SK-N-SH (cell line): ENCODE data around the gene DNAJC2. TPM values are rescaled to one million over a fixed set of nuclear protein-coding genes. Genes with fewer than 3 reads are reported as not detected.

Experiments used
- CTCF ChIA-PET: fragments of 300-600, 350-600 bp; formaldehyde crosslinking; extraction: SDS; loops from one replicate; lab custom pipeline; 2021; lab: Yijun Ruan, JAX
- POLR2A ChIA-PET: fragments of 350-600 bp; sonication (Branson Sonifier 250); formaldehyde crosslinking; extraction: SDS; loops from one replicate; lab custom pipeline; 2020; ENCODE audit warnings: antibody characterized with exemption, inconsistent platforms; lab: Yijun Ruan, JAX
- DNase-seq: peaks from one replicate; pipeline ENCODE4 v3.0.0; 2012
- H2AFZ ChIP-seq: fragments of 200-600 bp; sonication (generic); 2 replicates; pipeline ENCODE4 v1.8.1; 2016; ENCODE audit warnings: antibody characterized with exemption, mild to moderate bottlenecking, low read depth
- H3F3A ChIP-seq: fragments of 200-600 bp; sonication (generic); replicated peaks from 2 replicates; pipeline ENCODE3; 2016; ENCODE audit warnings: antibody characterized with exemption, mild to moderate bottlenecking; ENCODE audit not compliant: insufficient read depth
- H3K27ac ChIP-seq, 2 experiments: fragments of 200-500 bp in 1 of 2; fragments of 200-600 bp in 1 of 2; sonication (Bioruptor generic) in 1 of 2; sonication (generic), shearing (Covaris generic) in 1 of 2; 2 replicates each; pipeline versions ENCODE4 v1.5.1 to v1.6.1; 2014 to 2016; ENCODE audit warnings: low read depth in 2 of 2, inconsistent platforms in 1 of 2, low read length in 1 of 2, mild to moderate bottlenecking in 1 of 2, mixed read lengths in 1 of 2
- H3K27me3 ChIP-seq: fragments of 200-600 bp; sonication (generic), shearing (Covaris generic); 2 replicates; pipeline ENCODE4 v1.6.1; 2016; ENCODE audit warnings: mixed run types; ENCODE audit not compliant: insufficient read depth
- H3K36me3 ChIP-seq, 2 experiments: fragments of 200-500 bp in 1 of 2; fragments of 200-600 bp in 1 of 2; sonication (Bioruptor generic) in 1 of 2; sonication (generic) in 1 of 2; replicated peaks in 1 of 2; 2 replicates each; pipeline versions ENCODE3 to v1.5.1; 2014 to 2016; ENCODE audit warnings: low read length in 1 of 2, mild to moderate bottlenecking in 1 of 2; ENCODE audit not compliant: insufficient read depth in 2 of 2, control insufficient read depth in 1 of 2
- H3K4me1 ChIP-seq, 2 experiments: fragments of 200-500 bp in 1 of 2; fragments of 200-600 bp in 1 of 2; sonication (Bioruptor generic) in 1 of 2; sonication (generic), shearing (Covaris generic) in 1 of 2; 2 replicates each; pipeline versions ENCODE4 v1.5.1 to v1.6.1; 2014 to 2016; ENCODE audit warnings: low read depth in 1 of 2, low read length in 1 of 2, mixed run types in 1 of 2; ENCODE audit not compliant: insufficient read depth in 2 of 2, control insufficient read depth in 1 of 2
- H3K4me2 ChIP-seq: fragments of 200-600 bp; sonication (generic), shearing (Covaris generic); 2 replicates; pipeline ENCODE4 v1.6.1; 2017; ENCODE audit warnings: mixed run types
- H3K4me3 ChIP-seq, 2 experiments: fragments of 200-500 bp in 1 of 2; fragments of 200-600 bp in 1 of 2; sonication (Bioruptor generic) in 1 of 2; sonication (generic), shearing (Covaris generic) in 1 of 2; 2 replicates each; pipeline versions ENCODE4 v1.5.1 to v1.8.1; 2014 to 2016; ENCODE audit warnings: low read depth in 2 of 2, inconsistent platforms in 1 of 2, low read length in 1 of 2, mild to moderate bottlenecking in 1 of 2, mixed read lengths in 1 of 2, moderate library complexity in 1 of 2
- H3K79me2 ChIP-seq: fragments of 200-600 bp; sonication (generic); 2 replicates; pipeline ENCODE4 v1.8.1; 2017; ENCODE audit warnings: mild to moderate bottlenecking; ENCODE audit not compliant: insufficient read depth
- H3K9ac ChIP-seq: fragments of 200-600 bp; sonication (generic); 2 replicates; pipeline ENCODE4 v1.6.1; 2017; ENCODE audit warnings: mixed run types
- H3K9me2 ChIP-seq: fragments of 200-600 bp; sonication (generic); 2 replicates; pipeline ENCODE4 v1.6.1; 2017; ENCODE audit warnings: mixed run types
- H3K9me3 ChIP-seq: fragments of 200-600 bp; sonication (generic); 2 replicates; pipeline ENCODE4 v1.6.1; 2017; ENCODE audit warnings: mixed run types, mild to moderate bottlenecking, moderate library complexity
- H4K20me1 ChIP-seq: fragments of 200-600 bp; sonication (generic); 2 replicates; pipeline ENCODE4 v1.6.1; 2017; ENCODE audit warnings: mild to moderate bottlenecking, mixed run types; ENCODE audit not compliant: insufficient read depth
- CHD2 ChIP-seq: fragments of 150-350 bp; IDR thresholded peaks from 2 replicates; pipeline ENCODE4 v1.6.1; 2018; ENCODE audit warnings: low read length; ENCODE audit not compliant: partially characterized antibody
- CTCF ChIP-seq: fragments of 200-600 bp; sonication (generic); IDR thresholded peaks from 2 replicates; pipeline ENCODE4 v1.6.1; 2017; ENCODE audit warnings: antibody characterized with exemption, mild to moderate bottlenecking, moderate library complexity
- ELF1 ChIP-seq: IDR thresholded peaks from 2 replicates; pipeline ENCODE4 v1.4.0; 2012
- EP300 ChIP-seq, 2 experiments: IDR thresholded peaks; 2 replicates each; pipeline versions ENCODE4 v1.4.0 to v1.6.1; 2012; ENCODE audit warnings: borderline replicate concordance in 1 of 2, low read depth in 1 of 2, low read length in 1 of 2
- FOSL2 ChIP-seq: IDR thresholded peaks from 2 replicates; pipeline ENCODE4 v1.4.0; 2012; ENCODE audit warnings: low read depth, mild to moderate bottlenecking, moderate library complexity, borderline replicate concordance
- FOXM1 ChIP-seq: IDR thresholded peaks from 2 replicates; pipeline ENCODE4 v1.4.0; 2012; ENCODE audit warnings: low read depth, mild to moderate bottlenecking
- GATA2 ChIP-seq: sonication (generic); formaldehyde crosslinking; IDR thresholded peaks from 2 replicates; pipeline ENCODE4 v1.5.0; 2020; ENCODE audit warnings: mild to moderate bottlenecking, missing genetic modification reagents
- IRF3 ChIP-seq: fragments of 150-350 bp; IDR thresholded peaks from 2 replicates; pipeline ENCODE4 v1.6.1; 2016; ENCODE audit warnings: mild to moderate bottlenecking, low read depth, low read length
- JUND ChIP-seq: IDR thresholded peaks from 2 replicates; pipeline ENCODE4 v1.4.0; 2012
- PBX3 ChIP-seq: IDR thresholded peaks from 2 replicates; pipeline ENCODE4; 2012
- POLR2AphosphoS5 ChIP-seq: IDR thresholded peaks from 2 replicates; pipeline ENCODE4 v1.6.1; 2012; ENCODE audit warnings: low read depth, low read length
- RCOR1 ChIP-seq: fragments of 150-350 bp; IDR thresholded peaks from 2 replicates; pipeline ENCODE4 v1.6.1; 2017; ENCODE audit warnings: antibody characterized with exemption, low read length
- REST ChIP-seq: IDR thresholded peaks from 2 replicates; pipeline ENCODE4 v1.6.1; 2012; ENCODE audit warnings: mild to moderate bottlenecking, low read depth, low read length, moderate library complexity
- RFX5 ChIP-seq: IDR thresholded peaks from 2 replicates; pipeline ENCODE4 v1.6.1; 2012; ENCODE audit warnings: mild to moderate bottlenecking, improper control_type of control experiment, low read length
- RXRA ChIP-seq: IDR thresholded peaks from 2 replicates; pipeline ENCODE4 v1.4.0; 2012; ENCODE audit warnings: low read depth, mild to moderate bottlenecking, borderline replicate concordance
- TAF1 ChIP-seq: IDR thresholded peaks from 2 replicates; pipeline ENCODE4 v1.6.1; 2012; ENCODE audit warnings: low read depth, mild to moderate bottlenecking, low read length, moderate library complexity, borderline replicate concordance
- TCF12 ChIP-seq: IDR thresholded peaks from 2 replicates; pipeline ENCODE4 v1.4.0; 2012
- USF1 ChIP-seq: IDR thresholded peaks from 2 replicates; pipeline ENCODE4 v1.4.0; 2012; ENCODE audit warnings: low read depth, borderline replicate concordance
- YY1 ChIP-seq: IDR thresholded peaks from 2 replicates; pipeline ENCODE4 v1.4.0; 2012; ENCODE audit warnings: low read depth, mild to moderate bottlenecking
- ZBTB33 ChIP-seq: IDR thresholded peaks from 2 replicates; pipeline ENCODE4 v1.4.0; 2012; ENCODE audit warnings: low read depth, borderline replicate concordance
- WGBS: methylation state at CpG from one replicate; pipeline ENCODE4 v1.1.6; 2017; ENCODE audit warnings: low lambda C conversion rate; 5-methylcytosine and 5-hydroxymethylcytosine counted together
- polyA plus RNA-seq, 3 experiments: library from polyadenylated mRNA; depleted of rRNA; stranded (reverse); fragments of >200 nt; gene quantifications; 2 replicates each; pipeline ENCODE4 v1.2.3, GENCODE V29; 2012

The DNAJC2 gene
- polyA plus RNA-seq, 1 of the 3 experiments (the other 2 are of a cell fraction) = 18.9 TPM

- Histone ChIP-seq H3K9me3 (no peaks in the 10 kb centered on the region), H3K36me3 (peaks cover 6 to 17% of the 10 kb centered on the region in 2 experiments), H2AFZ (peak overlapping the region; percentile 92), H3K79me2 (peaks cover 84% of the 10 kb centered on the region), H3F3A (peaks cover 5% of the 10 kb centered on the region), H3K27me3 (no peaks in the 10 kb centered on the region), H3K4me3 (no peak overlapping the region), H3K9me2 (no peaks in the 10 kb centered on the region), H3K4me1 (peaks cover 7 to 23% of the 10 kb centered on the region in 2 experiments; a peak in 2 of 4 replicates), H3K27ac (no peak overlapping the region), H4K20me1 (peaks cover 27% of the 10 kb centered on the region), H3K9ac (no peak overlapping the region), H3K4me2 (no peak overlapping the region)
- no peak for TF ChIP-seq USF1
- no peak for TF ChIP-seq CHD2
- TF ChIP-seq FOSL2 = no peak
- TF ChIP-seq RFX5 = no peak
- no peak for TF ChIP-seq JUND
- TF ChIP-seq RCOR1 = no peak
- TF ChIP-seq TCF12 = no peak
- TF ChIP-seq FOXM1 = no peak
- TF ChIP-seq EP300 (IDR thresholded peaks at IDR 0.05; ENCODE audit: borderline replicate concordance in 1 of 2, low read depth in 1 of 2, low read length in 1 of 2) = no peak
- no peak for TF ChIP-seq RXRA
- TF ChIP-seq PBX3 = no peak
- no peak for TF ChIP-seq TAF1
- no peak for TF ChIP-seq YY1
- TF ChIP-seq ZBTB33 = no peak
- TF ChIP-seq ELF1 = no peak
- no peak for TF ChIP-seq POLR2AphosphoS5
- TF ChIP-seq GATA2 (CRISPR knock-in tag) = no peak
- TF ChIP-seq CTCF = no peak
- TF ChIP-seq REST = no peak
- TF ChIP-seq IRF3 = no peak
- 93% methylated on average over 5 of the region's 5 CpGs for WGBS
- ChIA-PET CTCF (no interaction called here), POLR2A (interaction anchor here (0.8 kb wide), 1 partner anchor 12 kb away, joined by 3 read pairs; no protein-coding TSS in a partner anchor)
- DNase-seq = no peak
These were observed 1.8 kb upstream of the DNAJC2 start for GRCh38 chr7:103346396-103346795.
